ENCODE measurements around the gene PHC3.

The PHC3 gene

DNA sequence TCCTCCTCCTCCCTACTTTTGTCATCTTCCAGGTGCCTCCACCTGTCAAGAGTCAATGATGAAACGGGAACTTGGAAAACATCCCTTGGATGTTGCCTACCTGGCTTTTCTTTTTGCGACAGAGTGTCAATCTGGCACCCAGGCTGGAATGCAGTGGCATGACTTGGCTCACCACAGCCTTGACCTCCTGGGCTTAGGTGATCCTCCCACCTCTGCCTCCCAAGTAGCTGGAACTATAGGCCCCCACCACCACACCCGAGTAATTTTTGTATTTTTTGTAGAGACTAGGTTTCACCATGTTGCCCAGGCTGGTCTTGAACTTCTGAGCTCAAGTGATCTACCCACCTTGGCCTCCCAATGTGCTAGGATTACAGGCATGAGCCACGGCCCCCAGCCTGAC, 100.9 kb downstream of the PHC3 start:
- Histone ChIP-seq H3K9ac (ENCODE audit: low read length) (no peak overlapping the region), H3K4me3 (ENCODE audit: insufficient read depth, low read length, poor library complexity, severe bottlenecking) (no peak overlapping the region), H3F3A (ENCODE audit: insufficient read depth) (peaks cover 14% of the 10 kb centered on the region; the same call in 1 of the 2 replicates), H3K9me3 (ENCODE audit: insufficient read depth, low read length) (no peaks in the 10 kb centered on the region), H3K27ac (ENCODE audit: low read depth, low read length) (no peak overlapping the region), H3K9me2 (replicated peaks; ENCODE audit: insufficient read depth, low read length) (no peaks in the 10 kb centered on the region), H3K4me2 (ENCODE audit: low read depth, low read length, poor library complexity, severe bottlenecking) (no peak overlapping the region), H3K79me2 (ENCODE audit: insufficient read depth, low read length) (no peaks in the 10 kb centered on the region), H4K20me1 (ENCODE audit: low read depth, low read length) (no peaks in the 10 kb centered on the region), H3K27me3 (ENCODE audit: low read length) (no peaks in the 10 kb centered on the region), H3K36me3 (ENCODE audit: low read length) (peaks cover 17% of the 10 kb centered on the region; the same call in 1 of the 2 replicates), H2AFZ (ENCODE audit: low read depth, low read length, severe bottlenecking) (no peak overlapping the region)
- TF ChIP-seq, protein P1, sequence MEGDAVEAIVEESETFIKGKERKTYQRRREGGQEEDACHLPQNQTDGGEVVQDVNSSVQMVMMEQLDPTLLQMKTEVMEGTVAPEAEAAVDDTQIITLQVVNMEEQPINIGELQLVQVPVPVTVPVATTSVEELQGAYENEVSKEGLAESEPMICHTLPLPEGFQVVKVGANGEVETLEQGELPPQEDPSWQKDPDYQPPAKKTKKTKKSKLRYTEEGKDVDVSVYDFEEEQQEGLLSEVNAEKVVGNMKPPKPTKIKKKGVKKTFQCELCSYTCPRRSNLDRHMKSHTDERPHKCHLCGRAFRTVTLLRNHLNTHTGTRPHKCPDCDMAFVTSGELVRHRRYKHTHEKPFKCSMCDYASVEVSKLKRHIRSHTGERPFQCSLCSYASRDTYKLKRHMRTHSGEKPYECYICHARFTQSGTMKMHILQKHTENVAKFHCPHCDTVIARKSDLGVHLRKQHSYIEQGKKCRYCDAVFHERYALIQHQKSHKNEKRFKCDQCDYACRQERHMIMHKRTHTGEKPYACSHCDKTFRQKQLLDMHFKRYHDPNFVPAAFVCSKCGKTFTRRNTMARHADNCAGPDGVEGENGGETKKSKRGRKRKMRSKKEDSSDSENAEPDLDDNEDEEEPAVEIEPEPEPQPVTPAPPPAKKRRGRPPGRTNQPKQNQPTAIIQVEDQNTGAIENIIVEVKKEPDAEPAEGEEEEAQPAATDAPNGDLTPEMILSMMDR (IDR thresholded peaks at IDR 0.05; ENCODE audit: insufficient read depth, low read length, poor library complexity, severe bottlenecking): no peak
- no peak for TF ChIP-seq EZH2phosphoT487 (conservative IDR thresholded peaks at IDR 0.05; ENCODE audit: low read length)

DNA sequence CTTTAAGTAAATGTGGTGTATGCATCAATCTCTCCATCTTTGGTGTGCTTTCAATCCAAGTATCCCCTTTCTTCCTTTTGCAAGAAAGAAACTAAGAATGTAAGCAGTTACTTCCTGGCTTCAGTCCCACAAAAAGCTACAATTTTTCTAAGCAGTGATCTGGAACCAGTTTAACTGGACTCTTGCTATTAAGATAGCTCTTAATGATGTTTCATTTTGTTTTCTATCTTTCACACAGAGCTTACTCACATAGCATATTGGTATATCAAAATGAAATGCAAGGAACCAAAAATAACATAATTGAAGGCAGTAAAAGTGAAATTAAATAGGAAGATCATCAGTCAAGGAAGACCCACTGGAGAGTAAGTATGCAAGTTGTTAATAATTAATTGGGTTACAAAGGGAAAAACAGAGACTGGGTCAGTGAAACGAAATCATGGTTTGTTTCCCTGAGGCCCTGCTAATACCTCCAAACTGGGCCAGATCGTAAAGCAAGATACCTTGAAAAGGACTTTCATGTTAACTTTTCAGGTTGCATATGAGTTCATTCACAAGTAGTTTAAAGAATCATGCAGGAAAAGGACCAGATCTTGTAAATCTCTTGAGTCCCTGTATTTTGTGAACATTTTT, 101.9 kb downstream of the PHC3 start:
- H4K20me1 ChIP-seq (ENCODE audit: low read depth, low read length): no peaks in the 10 kb centered on the region
- no peak overlapping the region for H3K4me2 ChIP-seq (ENCODE audit: low read depth, low read length, poor library complexity, severe bottlenecking)
- peaks cover 8% of the 10 kb centered on the region; the same call in 1 of the 2 replicates for H3K36me3 ChIP-seq (ENCODE audit: low read length)
- no peak overlapping the region for H3K9ac ChIP-seq (ENCODE audit: low read length)
- TF ChIP-seq, protein P1 (IDR thresholded peaks at IDR 0.05; ENCODE audit: insufficient read depth, low read length, poor library complexity, severe bottlenecking): no peak
- TF ChIP-seq EZH2phosphoT487 (conservative IDR thresholded peaks at IDR 0.05; ENCODE audit: low read length): no peak
- no peaks in the 10 kb centered on the region for H3K79me2 ChIP-seq (ENCODE audit: insufficient read depth, low read length)
- peaks cover 14% of the 10 kb centered on the region; the same call in 1 of the 2 replicates for H3F3A ChIP-seq (ENCODE audit: insufficient read depth)
- H3K9me3 ChIP-seq (ENCODE audit: insufficient read depth, low read length): no peaks in the 10 kb centered on the region
- H3K9me2 ChIP-seq (replicated peaks; ENCODE audit: insufficient read depth, low read length): no peaks in the 10 kb centered on the region
- H3K4me3 ChIP-seq (ENCODE audit: insufficient read depth, low read length, poor library complexity, severe bottlenecking): no peak overlapping the region
- no peaks in the 10 kb centered on the region for H3K27me3 ChIP-seq (ENCODE audit: low read length)
- H3K27ac ChIP-seq (ENCODE audit: low read depth, low read length): no peak overlapping the region
- H2AFZ ChIP-seq (ENCODE audit: low read depth, low read length, severe bottlenecking): no peak overlapping the region

DNA sequence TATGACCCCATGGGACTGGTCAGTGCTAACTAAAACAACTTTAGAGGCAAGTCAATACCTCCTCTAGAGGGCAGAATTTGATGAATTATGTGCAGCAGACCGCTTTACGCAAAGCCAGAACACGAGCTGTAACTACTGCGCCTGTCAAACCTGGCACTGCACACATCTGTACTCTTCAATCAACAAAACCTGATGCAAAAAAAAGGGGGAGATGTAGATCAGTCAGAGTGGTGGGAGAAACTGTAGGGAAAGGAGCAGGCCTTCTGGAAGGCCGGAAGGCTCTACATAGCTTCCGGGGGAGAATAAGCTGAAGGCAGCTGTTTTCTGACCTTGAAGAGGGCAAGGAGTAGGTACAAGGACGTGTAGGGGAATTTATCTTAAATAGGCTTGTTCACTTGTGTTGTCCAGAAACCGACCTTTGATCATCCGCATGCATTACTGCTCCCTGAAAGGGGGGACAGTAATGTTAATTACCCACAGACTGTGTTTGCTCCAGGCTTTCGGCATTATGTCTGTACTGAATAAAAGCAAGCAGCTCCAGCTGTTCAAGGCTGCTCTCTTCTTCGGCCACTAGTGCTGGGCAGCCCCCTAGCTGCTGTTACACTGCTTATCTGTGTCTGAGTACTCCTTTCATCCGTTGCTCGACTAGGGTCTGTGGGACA, 102.8 kb downstream of the PHC3 start:
- H3F3A ChIP-seq (ENCODE audit: insufficient read depth): peaks cover 14% of the 10 kb centered on the region; the same call in 1 of the 2 replicates
- no peak overlapping the region for H3K4me3 ChIP-seq (ENCODE audit: insufficient read depth, low read length, poor library complexity, severe bottlenecking)
- TF ChIP-seq, protein P1 (IDR thresholded peaks at IDR 0.05; ENCODE audit: insufficient read depth, low read length, poor library complexity, severe bottlenecking): peak; percentile 32
- TF ChIP-seq EZH2phosphoT487 (conservative IDR thresholded peaks at IDR 0.05; ENCODE audit: low read length): no peak
- no peaks in the 10 kb centered on the region for H3K79me2 ChIP-seq (ENCODE audit: insufficient read depth, low read length)
- no peaks in the 10 kb centered on the region for H3K9me2 ChIP-seq (replicated peaks; ENCODE audit: insufficient read depth, low read length)
- H3K36me3 ChIP-seq (ENCODE audit: low read length): 0 out of 2 replicates have a peak, but pooled peaks cover under 1% of the 10 kb centered on the region
- no peak overlapping the region for H3K4me2 ChIP-seq (ENCODE audit: low read depth, low read length, poor library complexity, severe bottlenecking)
- H2AFZ ChIP-seq (ENCODE audit: low read depth, low read length, severe bottlenecking): no peak overlapping the region
- no peak overlapping the region for H3K27ac ChIP-seq (ENCODE audit: low read depth, low read length)
- no peaks in the 10 kb centered on the region for H4K20me1 ChIP-seq (ENCODE audit: low read depth, low read length)
- H3K9me3 ChIP-seq (ENCODE audit: insufficient read depth, low read length): no peaks in the 10 kb centered on the region
- no peak overlapping the region for H3K9ac ChIP-seq (ENCODE audit: low read length)
- no peaks in the 10 kb centered on the region for H3K27me3 ChIP-seq (ENCODE audit: low read length)
